Tibial nerve (tissue), 4 donors: ENCODE data around the gene PCDHGA11.

Experiments
- CTCF ChIP-seq, 5 experiments: fragments of 200-600 bp in 3 of 5; fragments of 450-650 bp in 2 of 5; sonication (generic) in 3 of 5; IDR thresholded peaks; one replicate each; pipeline ENCODE4 v1.5.1; 2016 to 2019; ENCODE audit warnings: antibody characterized with exemption in 5 of 5, mild to moderate bottlenecking in 3 of 5, moderate library complexity in 2 of 5
- EP300 ChIP-seq, 2 donors: sonication (generic); formaldehyde crosslinking; IDR thresholded peaks; one replicate each; pipeline ENCODE4 v1.6.1; 2017; ENCODE audit warnings: antibody characterized with exemption in 2 of 2, mild to moderate bottlenecking in 1 of 2

- TF ChIP-seq EP300 (IDR thresholded peaks at IDR 0.05) (no peak), CTCF (IDR thresholded peaks at IDR 0.05) (no peak)
Measured at GRCh38 chr5:141382469-141383294, 38.2 kb upstream of the PCDHGA11 start, which contains the start of gene PCDHGA7.
